Gastrocnemius medialis (tissue), 4 donors: ENCODE data around the gene GRM4.

ENCODE experiments used
- CTCF ChIP-seq, 5 experiments: fragments of 450-650 bp in 3 of 5; fragments of 200-600 bp in 2 of 5; sonication (generic) in 2 of 5; IDR thresholded peaks in 4 of 5; conservative IDR thresholded peaks in 1 of 5; 1 replicate in 4 of 5; 2 replicates in 1 of 5; pipeline ENCODE4 v1.5.1; 2016 to 2019; ENCODE audit warnings: antibody characterized with exemption in 5 of 5, mild to moderate bottlenecking in 3 of 5, moderate library complexity in 3 of 5
- POLR2A ChIP-seq, 2 donors: fragments of 450-650 bp; IDR thresholded peaks; one replicate each; pipeline ENCODE4 v1.6.1; 2017; ENCODE audit warnings: antibody characterized with exemption in 2 of 2, mild to moderate bottlenecking in 2 of 2, moderate library complexity in 2 of 2

- TF ChIP-seq CTCF (IDR thresholded peaks at IDR 0.05 in 4 of 5, conservative IDR thresholded peaks at IDR 0.05 in 1 of 5) (no peak), POLR2A (IDR thresholded peaks at IDR 0.05) (no peak)
Observed at GRCh38 chr6:34143884-34144580, 1.9 kb downstream of the GRM4 start.
